ENCODE measurements around the gene P3H4. TPM values are rescaled to one million over a fixed set of nuclear protein-coding genes. Genes with fewer than 3 reads are reported as not detected.

The P3H4 gene
- total RNA-seq, 1 experiment from 2014 or later: 24.0 TPM

- no peak overlapping the region for H2BK120ac ChIP-seq (ENCODE audit: low read depth, low read length, poor library complexity, severe bottlenecking)
- peaks cover 6% of the 10 kb centered on the region for H3K23me2 ChIP-seq (ENCODE audit: insufficient read length, low read depth, low read length, poor library complexity, severe bottlenecking)
- H3K79me1 ChIP-seq (ENCODE audit: insufficient read depth, low read depth, low read length, poor library complexity, severe bottlenecking): no peaks in the 10 kb centered on the region
- H2BK15ac ChIP-seq (ENCODE audit: low read depth, low read length): no peak overlapping the region
- peaks cover 35% of the 10 kb centered on the region for H3K27me3 Mint-ChIP-seq (ENCODE audit: low read depth)
- no peaks in the 10 kb centered on the region for H4K20me1 ChIP-seq (ENCODE audit: control insufficient read depth, insufficient read depth, insufficient read length)
- H3K27ac Mint-ChIP-seq: no peak overlapping the region
- no CpG with 5 or more reads among the region's 5 CpGs for WGBS (ENCODE audit: extremely low coverage, insufficient read length, low lambda C conversion rate)
- TF ChIP-seq, protein P1, sequence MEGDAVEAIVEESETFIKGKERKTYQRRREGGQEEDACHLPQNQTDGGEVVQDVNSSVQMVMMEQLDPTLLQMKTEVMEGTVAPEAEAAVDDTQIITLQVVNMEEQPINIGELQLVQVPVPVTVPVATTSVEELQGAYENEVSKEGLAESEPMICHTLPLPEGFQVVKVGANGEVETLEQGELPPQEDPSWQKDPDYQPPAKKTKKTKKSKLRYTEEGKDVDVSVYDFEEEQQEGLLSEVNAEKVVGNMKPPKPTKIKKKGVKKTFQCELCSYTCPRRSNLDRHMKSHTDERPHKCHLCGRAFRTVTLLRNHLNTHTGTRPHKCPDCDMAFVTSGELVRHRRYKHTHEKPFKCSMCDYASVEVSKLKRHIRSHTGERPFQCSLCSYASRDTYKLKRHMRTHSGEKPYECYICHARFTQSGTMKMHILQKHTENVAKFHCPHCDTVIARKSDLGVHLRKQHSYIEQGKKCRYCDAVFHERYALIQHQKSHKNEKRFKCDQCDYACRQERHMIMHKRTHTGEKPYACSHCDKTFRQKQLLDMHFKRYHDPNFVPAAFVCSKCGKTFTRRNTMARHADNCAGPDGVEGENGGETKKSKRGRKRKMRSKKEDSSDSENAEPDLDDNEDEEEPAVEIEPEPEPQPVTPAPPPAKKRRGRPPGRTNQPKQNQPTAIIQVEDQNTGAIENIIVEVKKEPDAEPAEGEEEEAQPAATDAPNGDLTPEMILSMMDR (conservative IDR thresholded peaks at IDR 0.05): no peak
- H2BK20ac ChIP-seq (ENCODE audit: low read depth, low read length, poor library complexity, severe bottlenecking): no peak overlapping the region
- no peak overlapping the region for H3T11ph ChIP-seq (ENCODE audit: low read length)
- no peak overlapping the region for H3K27ac ChIP-seq (ENCODE audit: insufficient read length, low read depth, low read length)
- no peak overlapping the region for H2BK12ac ChIP-seq (ENCODE audit: insufficient read length, low read depth, low read length)
- no peaks in the 10 kb centered on the region for H3K79me2 ChIP-seq (ENCODE audit: insufficient read depth, low read length)
- no peaks in the 10 kb centered on the region for H3K9me3 ChIP-seq (ENCODE audit: control insufficient read depth, low read depth, low read length)
- H3K18ac ChIP-seq (ENCODE audit: insufficient read length, low read depth, low read length): no peak overlapping the region
- H2AK5ac ChIP-seq (ENCODE audit: insufficient read length, low read length): no peak overlapping the region
- peak overlapping the region; percentile 52 for H3K4me2 ChIP-seq (ENCODE audit: insufficient read depth, insufficient read length, low read length)
- H3K4me3 Mint-ChIP-seq: 0 out of 5 replicates have a peak overlapping the region, but pooled peaks of 1 of the 2 experiments have one; percentile 20
- peaks cover 4% of the 10 kb centered on the region; the same call in 1 of the 2 replicates for H3K27me3 ChIP-seq (ENCODE audit: insufficient read depth, low read length)
- no peak overlapping the region for H3K23ac ChIP-seq (ENCODE audit: insufficient read length, low read depth, low read length)
- no peak overlapping the region for H3K4ac ChIP-seq (ENCODE audit: low read depth, low read length)
- H4K5ac ChIP-seq (ENCODE audit: insufficient read length, low read depth, low read length): no peak overlapping the region
- H3K4me1 ChIP-seq (ENCODE audit: insufficient read depth, low read length): peaks cover 8% of the 10 kb centered on the region; the same call in 1 of the 2 replicates
- H2AFZ ChIP-seq (ENCODE audit: low read length): no peak overlapping the region
- no peak overlapping the region for H2BK5ac ChIP-seq (ENCODE audit: insufficient read length, low read length)
- DNase-seq: no peak
- H3K56ac ChIP-seq (ENCODE audit: insufficient read length, low read depth, low read length): no peak overlapping the region
- H3K14ac ChIP-seq (ENCODE audit: insufficient read depth, low read length): no peak overlapping the region
- no peak overlapping the region for H4K8ac ChIP-seq (replicated peaks; ENCODE audit: insufficient read length, low read depth, low read length)
- H3K9me3 Mint-ChIP-seq: no peaks in the 10 kb centered on the region; a peak in 1 of 5 replicates
- peaks cover 27 to 43% of the 10 kb centered on the region in 2 experiments for H3K4me1 Mint-ChIP-seq
- H3K9ac ChIP-seq (ENCODE audit: extremely low read depth, insufficient read length, low read length): no peak overlapping the region
- H3K36me3 Mint-ChIP-seq (ENCODE audit: insufficient read depth in 1 of 3, low read depth in 3 of 3): no peaks in the 10 kb centered on the region; a peak in 1 of 7 replicates
- H4K91ac ChIP-seq (ENCODE audit: insufficient read length, low read depth, low read length): no peak overlapping the region
Measured at GRCh38 chr17:41794540-41794975, 17.2 kb downstream of the P3H4 start.

All from H9 (cell line).